ENCODE results near the gene ENO2.

GRCh38 chr12:6923851-6924250 is 9.5 kb downstream of the ENO2 start:
- TF ChIP-seq CTCF (IDR thresholded peaks at IDR 0.05) (no peak), POLR2AphosphoS5 (IDR thresholded peaks at IDR 0.05; ENCODE audit: low read depth, low read length) (no peak), SIN3A (IDR thresholded peaks at IDR 0.05; ENCODE audit: borderline replicate concordance, insufficient read depth, low read depth, low read length) (no peak), REST (IDR thresholded peaks at IDR 0.05; ENCODE audit: insufficient read depth in 1 of 2, low read depth in 2 of 2, low read length in 1 of 2) (no peak), TCF7L2 (IDR thresholded peaks at IDR 0.05; ENCODE audit: low read depth, low read length) (no peak)
